Endothelial cell of umbilical vein (primary cell): ENCODE results near the gene ERAL1.
"Not testable (repeated sequence)": the region's sequence is repeated elsewhere in the genome, so short reads cannot be mapped to it uniquely, and the experiment has no call there.

ENCODE experiments used
- CTCF ChIP-seq, 2 donors: IDR thresholded peaks; 1 replicate in 1 of 2; 2 replicates in 1 of 2; pipeline ENCODE4 v1.5.1; 2011; ENCODE audit warnings: low read length in 2 of 2, mild to moderate bottlenecking in 2 of 2, moderate library complexity in 2 of 2, control low read depth in 1 of 2, inconsistent platforms in 1 of 2, low read depth in 1 of 2; ENCODE audit not compliant: insufficient read depth in 1 of 2; ENCODE audit errors: extremely low read depth in 1 of 2
- EZH2 ChIP-seq: IDR thresholded peaks from 2 replicates; pipeline ENCODE4 v1.6.1; 2012; ENCODE audit warnings: borderline replicate concordance, low read depth, mild to moderate bottlenecking, moderate library complexity, low read length, inconsistent platforms; ENCODE audit not compliant: severe bottlenecking
- MAX ChIP-seq: IDR thresholded peaks from 2 replicates; pipeline ENCODE4 v1.6.1; 2011; ENCODE audit not compliant: insufficient read depth, insufficient read length
- MYC ChIP-seq: IDR thresholded peaks from one replicate; pipeline ENCODE4 v1.6.1; 2011; ENCODE audit warnings: mild to moderate bottlenecking, low read depth, low read length
- POLR2A ChIP-seq: IDR thresholded peaks from 2 replicates; pipeline ENCODE4 v1.6.1; 2012; ENCODE audit warnings: low read depth, mild to moderate bottlenecking, control low read depth, low read length

- TF ChIP-seq CTCF (IDR thresholded peaks at IDR 0.05; ENCODE audit: extremely low read depth in 1 of 2, insufficient read depth in 1 of 2, low read depth in 1 of 2, low read length in 2 of 2); POLR2A; EZH2; MYC; MAX: not testable (repeated sequence)
These were observed 22.4 kb downstream of the ERAL1 start for GRCh38 chr17:28877150-28877711.
